ENCODE data around the gene TMCC3.
"Not testable (repeated sequence)": the region's sequence is repeated elsewhere in the genome, so short reads cannot be mapped to it uniquely, and the experiment has no call there.

TMCC3 gene

DNA sequence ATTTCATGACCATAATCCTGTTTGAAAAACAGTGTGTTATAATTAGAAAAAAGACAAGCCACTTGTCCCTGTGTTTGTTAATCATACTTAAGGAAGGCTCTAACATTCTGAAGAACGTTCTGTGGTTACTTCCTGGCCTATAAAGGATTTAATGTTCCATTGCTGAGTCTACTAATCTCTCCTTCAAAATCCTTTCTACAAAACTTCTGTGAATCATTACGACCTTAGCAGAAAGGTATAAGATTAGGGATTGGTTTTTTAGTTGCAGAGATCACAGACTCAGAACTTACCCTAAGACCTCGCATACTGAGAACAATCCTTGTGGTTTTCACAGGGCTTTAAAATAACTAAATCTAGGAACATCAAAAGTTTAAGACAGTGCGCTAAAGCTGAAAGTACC is 48.3 kb downstream of the TMCC3 start:
- POLR2A ChIA-PET (ENCODE audit: low non-redundant PET): no interaction called here
- CTCF ChIA-PET: no interaction called here
- no peak for DNase-seq (ENCODE audit: low spot score)

DNA sequence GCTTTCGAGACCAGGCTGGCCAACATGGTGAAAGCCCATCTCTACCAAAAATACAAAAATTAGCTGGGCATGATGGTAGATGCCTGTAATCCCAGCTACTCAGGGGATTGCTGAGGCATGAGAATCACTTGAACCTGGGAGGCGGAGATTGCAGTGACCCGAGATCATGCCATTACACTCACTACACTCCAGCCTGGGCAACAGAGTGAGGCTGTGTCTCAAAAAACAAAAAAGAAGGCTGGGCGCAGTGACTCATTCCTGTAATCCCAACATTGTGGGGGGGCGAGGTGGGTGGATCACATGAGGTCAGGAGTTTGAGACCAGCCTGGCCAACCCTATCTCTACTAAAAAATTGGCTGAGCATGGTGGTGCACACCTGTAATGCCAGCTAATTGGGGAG is 49.0 kb downstream of the TMCC3 start:
- H3K27ac ChIP-seq; POLR2A ChIA-PET (ENCODE audit: low non-redundant PET); DNase-seq (ENCODE audit: low spot score): not testable (repeated sequence)
- CTCF ChIA-PET: interaction anchor here (0.6 kb wide), 1 partner anchor 279 kb away, joined by 3 read pairs; no protein-coding TSS in a partner anchor

More for the DNA sequence above, 48.3 kb downstream of the TMCC3 start:
- H3K27ac ChIP-seq: no peak overlapping the region
- TF ChIP-seq, protein P1, sequence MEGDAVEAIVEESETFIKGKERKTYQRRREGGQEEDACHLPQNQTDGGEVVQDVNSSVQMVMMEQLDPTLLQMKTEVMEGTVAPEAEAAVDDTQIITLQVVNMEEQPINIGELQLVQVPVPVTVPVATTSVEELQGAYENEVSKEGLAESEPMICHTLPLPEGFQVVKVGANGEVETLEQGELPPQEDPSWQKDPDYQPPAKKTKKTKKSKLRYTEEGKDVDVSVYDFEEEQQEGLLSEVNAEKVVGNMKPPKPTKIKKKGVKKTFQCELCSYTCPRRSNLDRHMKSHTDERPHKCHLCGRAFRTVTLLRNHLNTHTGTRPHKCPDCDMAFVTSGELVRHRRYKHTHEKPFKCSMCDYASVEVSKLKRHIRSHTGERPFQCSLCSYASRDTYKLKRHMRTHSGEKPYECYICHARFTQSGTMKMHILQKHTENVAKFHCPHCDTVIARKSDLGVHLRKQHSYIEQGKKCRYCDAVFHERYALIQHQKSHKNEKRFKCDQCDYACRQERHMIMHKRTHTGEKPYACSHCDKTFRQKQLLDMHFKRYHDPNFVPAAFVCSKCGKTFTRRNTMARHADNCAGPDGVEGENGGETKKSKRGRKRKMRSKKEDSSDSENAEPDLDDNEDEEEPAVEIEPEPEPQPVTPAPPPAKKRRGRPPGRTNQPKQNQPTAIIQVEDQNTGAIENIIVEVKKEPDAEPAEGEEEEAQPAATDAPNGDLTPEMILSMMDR (conservative IDR thresholded peaks at IDR 0.05; ENCODE audit: low read depth): no peak

- ChIA-PET POLR2A (ENCODE audit: low non-redundant PET) (no interaction called here), CTCF (no interaction called here)
- DNase-seq (ENCODE audit: low spot score): no peak
- TF ChIP-seq, protein P1 (conservative IDR thresholded peaks at IDR 0.05; ENCODE audit: low read depth): no peak
- no peak overlapping the region for H3K27ac ChIP-seq
Measured at GRCh38 chr12:94599189-94599588, 51.2 kb downstream of the TMCC3 start.

DNA sequence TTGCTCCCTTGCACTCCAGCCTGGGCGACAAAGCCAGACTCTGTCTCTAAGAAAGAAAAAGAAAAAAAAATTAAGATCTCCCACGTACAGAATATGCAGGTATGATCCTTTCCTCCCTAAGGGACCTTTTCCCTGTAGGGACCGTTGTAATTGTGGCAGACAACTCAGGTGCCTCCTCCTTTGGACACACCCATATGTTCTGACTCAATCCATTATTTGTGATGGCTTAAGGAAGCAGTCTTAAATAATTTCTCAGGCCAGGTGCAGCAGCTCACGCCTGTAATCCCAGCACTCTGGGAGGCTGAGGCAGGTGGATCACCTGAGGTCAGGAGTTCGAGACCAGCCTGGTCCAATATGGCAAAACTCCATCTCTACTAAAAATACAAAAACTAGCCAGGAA is 53.1 kb downstream of the TMCC3 start:
- POLR2A ChIA-PET (ENCODE audit: low non-redundant PET): no interaction called here
- no peak overlapping the region for H3K27ac ChIP-seq
- CTCF ChIA-PET: interaction anchor here (0.7 kb wide), 1 partner anchor 369 kb away, joined by 4 read pairs; no protein-coding TSS in a partner anchor
- no peak for DNase-seq (ENCODE audit: low spot score)
- TF ChIP-seq, protein P1 (conservative IDR thresholded peaks at IDR 0.05; ENCODE audit: low read depth): no peak

DNA sequence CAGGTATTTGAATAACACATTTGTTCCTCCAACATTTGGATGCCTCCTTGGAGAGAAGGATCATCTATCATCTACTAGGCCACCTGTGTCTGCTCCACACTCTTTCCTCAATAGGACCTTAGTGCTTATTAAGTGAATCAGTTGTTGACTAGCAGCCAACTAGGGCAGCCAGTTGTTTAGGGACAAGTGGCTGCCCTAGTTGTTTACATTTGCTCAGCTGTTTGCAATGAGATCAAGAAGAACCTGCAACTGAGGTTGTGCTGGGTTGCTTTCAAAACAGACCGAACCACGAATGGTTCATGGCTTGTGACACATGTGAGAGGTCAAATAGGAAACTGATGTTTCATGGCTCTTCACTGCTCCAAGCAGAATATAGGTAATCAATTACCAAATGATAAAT is 53.8 kb downstream of the TMCC3 start:
- no peak for DNase-seq (ENCODE audit: low spot score)
- TF ChIP-seq, protein P1 (conservative IDR thresholded peaks at IDR 0.05; ENCODE audit: low read depth): no peak
- CTCF ChIA-PET: no interaction called here
- H3K27ac ChIP-seq: no peak overlapping the region
- POLR2A ChIA-PET (ENCODE audit: low non-redundant PET): no interaction called here

GRCh38 chr12:94595152-94595551 is 55.2 kb downstream of the TMCC3 start:
- TF ChIP-seq, protein P1 (conservative IDR thresholded peaks at IDR 0.05; ENCODE audit: low read depth): no peak
- no peak overlapping the region for H3K27ac ChIP-seq
- POLR2A ChIA-PET (ENCODE audit: low non-redundant PET): no interaction called here
- CTCF ChIA-PET: no interaction called here
- DNase-seq (ENCODE audit: low spot score): no peak

DNA sequence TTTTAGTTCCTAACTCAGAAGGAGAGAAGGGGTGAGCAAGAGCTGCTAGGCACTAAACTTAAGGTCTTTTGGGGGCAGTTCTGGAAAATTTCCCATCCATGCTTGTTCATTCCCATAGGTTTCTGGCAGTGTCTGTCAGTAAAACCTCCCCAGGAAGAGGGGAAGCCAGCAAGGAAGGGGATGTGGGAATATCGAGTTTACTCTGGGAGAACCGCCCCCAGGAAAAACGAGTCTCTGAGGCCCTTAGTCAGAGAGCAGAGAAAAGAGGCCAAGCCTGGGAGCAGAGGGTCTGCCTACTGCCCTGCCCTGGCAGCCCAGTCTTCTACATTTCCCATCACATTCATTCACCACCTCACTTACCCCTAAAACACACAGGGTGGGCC is 55.9 kb downstream of the TMCC3 start:
- ChIA-PET POLR2A (ENCODE audit: low non-redundant PET) (no interaction called here), CTCF (no interaction called here)
- H3K27ac ChIP-seq: no peak overlapping the region
- TF ChIP-seq, protein P1 (conservative IDR thresholded peaks at IDR 0.05; ENCODE audit: low read depth): no peak
- no peak for DNase-seq (ENCODE audit: low spot score)
